ENCODE data around the gene RSRC1.
"Not testable (repeated sequence)": the region's sequence is repeated elsewhere in the genome, so short reads cannot be mapped to it uniquely, and the experiment has no call there.

Gene RSRC1

GRCh38 chr3:158205324-158205723 is 95.4 kb downstream of the RSRC1 start:
- peaks cover 24% of the 10 kb centered on the region for H3K36me3 Mint-ChIP-seq (ENCODE audit: low read depth)
- DNase-seq (ENCODE audit: low spot score), result no peak
- peaks cover 15% of the 10 kb centered on the region for H3K9me3 Mint-ChIP-seq
- H3K27me3 Mint-ChIP-seq (ENCODE audit: low read depth), result no peaks in the 10 kb centered on the region
- no peak overlapping the region for H3K27ac Mint-ChIP-seq
- peaks cover 1% of the 10 kb centered on the region for H3K4me1 Mint-ChIP-seq (ENCODE audit: low read depth)
- H3K4me3 Mint-ChIP-seq, result no peak overlapping the region

GRCh38 chr3:158205994-158206393 is 96.1 kb downstream of the RSRC1 start:
- no peaks in the 10 kb centered on the region for H3K27me3 Mint-ChIP-seq (ENCODE audit: low read depth)
- no peak overlapping the region for H3K4me3 Mint-ChIP-seq
- H3K27ac Mint-ChIP-seq, result no peak overlapping the region
- DNase-seq (ENCODE audit: low spot score), result no peak
- H3K9me3 Mint-ChIP-seq, result peaks cover 8% of the 10 kb centered on the region
- H3K4me1 Mint-ChIP-seq (ENCODE audit: low read depth), result peaks cover 1% of the 10 kb centered on the region
- H3K36me3 Mint-ChIP-seq (ENCODE audit: low read depth), result peaks cover 20% of the 10 kb centered on the region

DNA sequence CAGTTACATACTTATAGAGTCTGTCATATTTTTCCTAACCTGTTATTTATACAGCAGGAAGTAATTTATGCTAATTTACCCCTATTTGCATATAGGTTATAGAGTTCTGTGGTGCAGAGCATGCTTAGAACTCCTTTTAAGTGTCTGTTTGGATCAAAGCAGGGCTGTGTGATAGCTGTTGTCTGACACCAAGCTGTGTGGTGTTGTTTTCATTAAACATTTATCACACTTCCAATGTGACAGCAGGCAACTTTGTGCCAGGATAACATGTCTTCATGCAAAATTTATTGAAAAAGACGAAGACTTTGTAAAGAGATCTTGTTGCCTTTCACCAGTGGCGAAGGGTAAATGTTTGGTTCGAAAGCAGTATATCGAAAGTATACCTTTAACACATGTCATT is 100.2 kb downstream of the RSRC1 start:
- Mint-ChIP-seq H3K36me3 (ENCODE audit: low read depth) (no peaks in the 10 kb centered on the region), H3K9me3 (no peaks in the 10 kb centered on the region), H3K4me3 (no peak overlapping the region), H3K27me3 (ENCODE audit: low read depth) (no peaks in the 10 kb centered on the region), H3K4me1 (ENCODE audit: low read depth) (peaks cover 1% of the 10 kb centered on the region), H3K27ac (no peak overlapping the region)
- no peak for DNase-seq (ENCODE audit: low spot score)

GRCh38 chr3:158213461-158213860 is 103.6 kb downstream of the RSRC1 start:
- no peak overlapping the region for H3K4me3 Mint-ChIP-seq
- peaks cover 3% of the 10 kb centered on the region for H3K9me3 Mint-ChIP-seq
- H3K4me1 Mint-ChIP-seq (ENCODE audit: low read depth), result no peaks in the 10 kb centered on the region
- H3K36me3 Mint-ChIP-seq (ENCODE audit: low read depth), result no peaks in the 10 kb centered on the region
- DNase-seq (ENCODE audit: low spot score), result no peak
- no peaks in the 10 kb centered on the region for H3K27me3 Mint-ChIP-seq (ENCODE audit: low read depth)
- H3K27ac Mint-ChIP-seq, result no peak overlapping the region

GRCh38 chr3:158217992-158218391 is 108.1 kb downstream of the RSRC1 start:
- H3K27ac Mint-ChIP-seq, result no peak overlapping the region
- DNase-seq (ENCODE audit: low spot score), result no peak
- peaks cover 3% of the 10 kb centered on the region for H3K9me3 Mint-ChIP-seq
- no peaks in the 10 kb centered on the region for H3K4me1 Mint-ChIP-seq (ENCODE audit: low read depth)
- no peaks in the 10 kb centered on the region for H3K27me3 Mint-ChIP-seq (ENCODE audit: low read depth)
- H3K4me3 Mint-ChIP-seq, result no peak overlapping the region
- no peaks in the 10 kb centered on the region for H3K36me3 Mint-ChIP-seq (ENCODE audit: low read depth)

- no peak for DNase-seq (ENCODE audit: low spot score)
- no peaks in the 10 kb centered on the region for H3K27me3 Mint-ChIP-seq (ENCODE audit: low read depth)
- H3K9me3 Mint-ChIP-seq, result peaks cover under 1% of the 10 kb centered on the region
- no peak overlapping the region for H3K4me3 Mint-ChIP-seq
- no peaks in the 10 kb centered on the region for H3K4me1 Mint-ChIP-seq (ENCODE audit: low read depth)
- no peak overlapping the region for H3K27ac Mint-ChIP-seq
- H3K36me3 Mint-ChIP-seq (ENCODE audit: low read depth), result no peaks in the 10 kb centered on the region
Observed at GRCh38 chr3:158220575-158220974, 110.7 kb downstream of the RSRC1 start.

DNA sequence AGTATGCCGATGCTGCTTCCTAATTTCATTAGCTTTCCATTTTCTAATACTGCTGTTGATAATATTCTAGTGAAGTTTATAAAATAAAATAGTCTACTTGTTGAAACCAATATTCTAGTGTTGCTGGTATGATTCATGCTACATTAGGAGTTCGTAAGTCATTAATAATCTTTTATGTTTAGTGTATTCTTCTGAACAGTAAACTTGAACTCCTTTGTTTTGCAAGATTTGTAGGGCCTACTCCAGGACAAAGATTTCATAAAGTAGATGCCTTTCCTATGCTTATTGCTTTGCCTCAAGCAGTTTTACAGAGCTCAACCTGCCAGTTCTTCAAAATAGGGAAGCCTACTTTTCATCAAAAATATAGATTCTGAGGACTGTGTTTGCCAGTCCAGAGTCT is 111.5 kb downstream of the RSRC1 start:
- H3K4me1 Mint-ChIP-seq (ENCODE audit: low read depth), result no peaks in the 10 kb centered on the region
- no peak overlapping the region for H3K27ac Mint-ChIP-seq
- H3K36me3 Mint-ChIP-seq (ENCODE audit: low read depth), result no peaks in the 10 kb centered on the region
- H3K9me3 Mint-ChIP-seq, result no peaks in the 10 kb centered on the region
- no peak for DNase-seq (ENCODE audit: low spot score)
- H3K4me3 Mint-ChIP-seq, result no peak overlapping the region
- H3K27me3 Mint-ChIP-seq (ENCODE audit: low read depth), result no peaks in the 10 kb centered on the region

DNA sequence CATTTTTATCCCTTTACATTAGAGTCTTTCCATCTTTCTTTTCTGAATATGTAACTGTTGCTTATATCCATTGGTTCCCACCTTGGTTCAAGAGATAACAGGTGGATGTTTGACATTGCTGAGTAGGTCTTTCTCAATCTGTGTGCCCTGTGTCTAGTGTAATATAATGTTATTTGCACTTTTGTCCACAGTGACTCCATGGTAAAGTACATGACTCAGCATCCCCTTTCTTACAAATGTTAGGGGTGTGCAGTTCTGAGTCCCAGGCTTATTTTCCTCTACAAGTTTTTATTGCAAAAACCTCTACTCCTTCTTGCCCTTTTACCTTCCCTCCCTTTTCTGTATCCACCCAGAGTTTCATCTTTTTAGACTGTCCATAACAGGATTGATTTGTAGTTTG is 116.5 kb downstream of the RSRC1 start:
- Mint-ChIP-seq H3K4me1 (ENCODE audit: low read depth) (no peaks in the 10 kb centered on the region), H3K36me3 (ENCODE audit: low read depth) (no peaks in the 10 kb centered on the region), H3K27me3 (ENCODE audit: low read depth) (no peaks in the 10 kb centered on the region), H3K4me3 (no peak overlapping the region), H3K27ac (no peak overlapping the region), H3K9me3 (no peaks in the 10 kb centered on the region)
- no peak for DNase-seq (ENCODE audit: low spot score)

- not testable (repeated sequence) for H3K27me3 Mint-ChIP-seq (ENCODE audit: low read depth); H3K27ac Mint-ChIP-seq; H3K4me3 Mint-ChIP-seq; DNase-seq (ENCODE audit: low spot score); H3K4me1 Mint-ChIP-seq (ENCODE audit: low read depth); H3K9me3 Mint-ChIP-seq; H3K36me3 Mint-ChIP-seq (ENCODE audit: low read depth)
Observed at GRCh38 chr3:158228942-158229341, 119.1 kb downstream of the RSRC1 start.

GRCh38 chr3:158233791-158234190 is 123.9 kb downstream of the RSRC1 start:
- peaks cover 14% of the 10 kb centered on the region for H3K36me3 Mint-ChIP-seq (ENCODE audit: low read depth)
- no peaks in the 10 kb centered on the region for H3K4me1 Mint-ChIP-seq (ENCODE audit: low read depth)
- peaks cover 4% of the 10 kb centered on the region for H3K9me3 Mint-ChIP-seq
- no peak overlapping the region for H3K27ac Mint-ChIP-seq
- no peaks in the 10 kb centered on the region for H3K27me3 Mint-ChIP-seq (ENCODE audit: low read depth)
- H3K4me3 Mint-ChIP-seq, result no peak overlapping the region
- DNase-seq (ENCODE audit: low spot score), result no peak

DNA sequence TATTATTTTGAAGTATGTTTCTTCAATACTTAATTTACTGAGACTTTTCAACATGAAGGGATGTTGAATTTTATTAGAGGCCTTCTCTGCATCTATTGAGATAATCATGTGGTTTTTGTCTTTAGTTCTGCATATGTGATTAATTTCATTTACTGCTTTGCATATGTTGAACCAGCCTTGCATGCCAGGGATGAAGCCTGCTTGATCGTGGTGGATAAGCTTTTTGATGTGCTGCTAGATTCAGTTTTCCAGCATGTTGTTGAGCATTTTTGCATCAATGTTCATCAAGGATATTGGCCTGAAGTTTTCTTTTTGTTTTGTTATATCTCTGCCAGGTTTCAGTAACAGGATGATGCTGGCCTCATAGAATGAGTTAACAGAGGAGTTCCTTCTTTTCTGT is 134.4 kb downstream of the RSRC1 start:
- no peak for DNase-seq (ENCODE audit: low spot score)
- Mint-ChIP-seq H3K4me1 (ENCODE audit: low read depth) (peaks cover 5% of the 10 kb centered on the region), H3K4me3 (no peak overlapping the region), H3K27ac (no peak overlapping the region), H3K9me3 (peaks cover 30% of the 10 kb centered on the region), H3K36me3 (ENCODE audit: low read depth) (peaks cover 9% of the 10 kb centered on the region), H3K27me3 (ENCODE audit: low read depth) (no peaks in the 10 kb centered on the region)

GRCh38 chr3:158247288-158247687 is 137.4 kb downstream of the RSRC1 start:
- Mint-ChIP-seq H3K27ac (no peak overlapping the region), H3K27me3 (ENCODE audit: low read depth) (no peaks in the 10 kb centered on the region), H3K4me3 (no peak overlapping the region), H3K36me3 (ENCODE audit: low read depth) (peaks cover 10% of the 10 kb centered on the region), H3K4me1 (ENCODE audit: low read depth) (peaks cover 1% of the 10 kb centered on the region), H3K9me3 (peaks cover 41% of the 10 kb centered on the region)
- no peak for DNase-seq (ENCODE audit: low spot score)

DNA sequence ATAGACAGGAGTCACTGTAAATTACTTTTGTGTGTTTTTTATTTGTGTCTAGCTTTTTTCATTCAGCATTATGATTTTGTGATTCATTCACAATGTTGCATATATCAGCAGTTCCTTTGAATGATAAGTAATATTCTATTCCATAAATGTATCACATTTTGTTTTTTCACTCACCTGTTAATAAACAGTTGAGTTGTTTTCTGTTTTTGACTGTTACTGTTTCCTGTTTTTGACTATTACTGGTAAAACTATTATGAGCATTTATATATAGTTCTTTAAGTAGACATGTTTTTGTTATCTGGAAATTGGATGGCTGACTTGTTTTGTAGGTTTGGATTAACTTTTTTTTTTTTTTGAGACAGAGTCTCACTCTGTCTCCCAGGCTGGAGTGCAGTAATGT is 138.4 kb downstream of the RSRC1 start:
- no peaks in the 10 kb centered on the region for H3K4me1 Mint-ChIP-seq (ENCODE audit: low read depth)
- peaks cover 45% of the 10 kb centered on the region for H3K9me3 Mint-ChIP-seq
- H3K36me3 Mint-ChIP-seq (ENCODE audit: low read depth), result peaks cover 17% of the 10 kb centered on the region

GRCh38 chr3:158249183-158249582 is 139.3 kb downstream of the RSRC1 start:
- Mint-ChIP-seq H3K36me3 (ENCODE audit: low read depth) (peaks cover 17% of the 10 kb centered on the region), H3K4me1 (ENCODE audit: low read depth) (no peaks in the 10 kb centered on the region), H3K27ac (no peak overlapping the region), H3K27me3 (ENCODE audit: low read depth) (no peaks in the 10 kb centered on the region), H3K4me3 (no peak overlapping the region), H3K9me3 (peaks cover 40% of the 10 kb centered on the region)
- DNase-seq (ENCODE audit: low spot score), result no peak

More for the DNA sequence above, 138.4 kb downstream of the RSRC1 start:
- Mint-ChIP-seq H3K27ac (no peak overlapping the region), H3K4me3 (no peak overlapping the region), H3K27me3 (ENCODE audit: low read depth) (no peaks in the 10 kb centered on the region)
- no peak for DNase-seq (ENCODE audit: low spot score)

GRCh38 chr3:158258619-158259018 is 148.7 kb downstream of the RSRC1 start:
- DNase-seq (ENCODE audit: low spot score), result no peak
- H3K36me3 Mint-ChIP-seq (ENCODE audit: low read depth), result peaks cover 8% of the 10 kb centered on the region
- H3K27ac Mint-ChIP-seq, result no peak overlapping the region
- H3K9me3 Mint-ChIP-seq, result peaks cover 27% of the 10 kb centered on the region
- no peaks in the 10 kb centered on the region for H3K4me1 Mint-ChIP-seq (ENCODE audit: low read depth)
- no peak overlapping the region for H3K4me3 Mint-ChIP-seq
- H3K27me3 Mint-ChIP-seq (ENCODE audit: low read depth), result no peaks in the 10 kb centered on the region
